Measurements from ENCODE around the gene CALU. TPM values are rescaled to one million over a fixed set of nuclear protein-coding genes. Genes with fewer than 3 reads are reported as not detected.

Gene CALU
- total RNA-seq, 1 donor from 2014 or later, result 145 TPM

GRCh38 chr7:128788446-128789412, 49.6 kb downstream of the CALU start:
- Mint-ChIP-seq H3K27ac (ENCODE audit: unreplicated experiment) (no peak overlapping the region), H3K36me3 (ENCODE audit: low read depth) (no peaks in the 10 kb centered on the region), H3K4me1 (peaks cover 14% of the 10 kb centered on the region), H3K27me3 (ENCODE audit: low read depth) (peaks cover 15% of the 10 kb centered on the region), H3K9me3 (no peaks in the 10 kb centered on the region), H3K4me3 (peak overlapping the region; percentile 93)
- no peak for DNase-seq (ENCODE audit: low read depth, low spot score)
- no peak for TF ChIP-seq CTCF (conservative IDR thresholded peaks at IDR 0.05)

GRCh38 chr7:128790315-128791041, 51.3 kb downstream of the CALU start:
- Mint-ChIP-seq H3K27me3 (ENCODE audit: low read depth) (peaks cover 15% of the 10 kb centered on the region), H3K27ac (ENCODE audit: unreplicated experiment) (no peak overlapping the region)

GRCh38 chr7:128791121-128791971, 52.2 kb downstream of the CALU start, which contains the start of gene CCDC136:
Gene CCDC136 (plus strand): TSS chr7:128791968. CDS start chr7:128792412, 444 bp downstream.
- Mint-ChIP-seq H3K9me3 (no peaks in the 10 kb centered on the region), H3K36me3 (ENCODE audit: low read depth) (peaks cover 18% of the 10 kb centered on the region), H3K4me3 (peak within 1 kb of the TSS; percentile 85), H3K27ac (ENCODE audit: unreplicated experiment) (no peak within 1 kb of the TSS), H3K27me3 (ENCODE audit: low read depth) (peaks cover 13% of the 10 kb centered on the region), H3K4me1 (peaks cover 27% of the 10 kb centered on the region)
- no peak for TF ChIP-seq CTCF (conservative IDR thresholded peaks at IDR 0.05)
- peak; percentile 57 for DNase-seq (ENCODE audit: low read depth, low spot score)

More at GRCh38 chr7:128790315-128791041, 51.3 kb downstream of the CALU start:
- Mint-ChIP-seq H3K36me3 (ENCODE audit: low read depth) (peaks cover 13% of the 10 kb centered on the region), H3K9me3 (no peaks in the 10 kb centered on the region), H3K4me1 (peaks cover 27% of the 10 kb centered on the region), H3K4me3 (peak overlapping the region; percentile 93)
- TF ChIP-seq CTCF (conservative IDR thresholded peaks at IDR 0.05), result no peak
- peak; percentile 48 for DNase-seq (ENCODE audit: low read depth, low spot score)

- no peak for DNase-seq (ENCODE audit: low read depth, low spot score)
- H3K9me3 Mint-ChIP-seq, result peaks cover under 1% of the 10 kb centered on the region
- peak overlapping the region; percentile 85 for H3K4me3 Mint-ChIP-seq
- no peak for TF ChIP-seq CTCF (conservative IDR thresholded peaks at IDR 0.05)
- H3K27ac Mint-ChIP-seq (ENCODE audit: unreplicated experiment), result no peak overlapping the region
- peaks cover 20% of the 10 kb centered on the region for H3K36me3 Mint-ChIP-seq (ENCODE audit: low read depth)
- peaks cover 27% of the 10 kb centered on the region for H3K4me1 Mint-ChIP-seq
- peaks cover 13% of the 10 kb centered on the region for H3K27me3 Mint-ChIP-seq (ENCODE audit: low read depth)
Measured at GRCh38 chr7:128791972-128792327, 52.8 kb downstream of the CALU start.

All from neural crest cell (in vitro differentiated cells).